Tibial artery (tissue), 4 donors: ENCODE results near the gene LYRM4.

Source experiments
- DNase-seq, 2 donors: peaks; one replicate each; pipeline ENCODE4 v3.0.0-alpha.2; 2019
- H3K27ac ChIP-seq, 2 donors: fragments of 200-600 bp; sonication (generic) in 1 of 2; 1 replicate in 1 of 2; 2 replicates in 1 of 2; pipeline ENCODE4 v1.5.1; 2018 to 2019; ENCODE audit warnings: mild to moderate bottlenecking in 1 of 2
- H3K27me3 ChIP-seq, 2 donors: fragments of 200-600 bp; sonication (generic) in 1 of 2; one replicate each; pipeline versions ENCODE4 v1.5.1 to v1.6.0; 2016 to 2019
- H3K36me3 ChIP-seq, 3 donors: fragments of 200-600 bp; sonication (generic) in 2 of 3; one replicate each; pipeline ENCODE4 v1.5.1; 2016 to 2019; ENCODE audit warnings: mild to moderate bottlenecking in 2 of 3
- H3K4me1 ChIP-seq, 4 donors: fragments of 200-600 bp; sonication (generic) in 2 of 4; 1 replicate in 3 of 4; 2 replicates in 1 of 4; pipeline ENCODE4 v1.5.1; 2016 to 2019
- H3K4me3 ChIP-seq, 2 donors: fragments of 200-600 bp; sonication (generic) in 1 of 2; 1 replicate in 1 of 2; 2 replicates in 1 of 2; pipeline ENCODE4 v1.5.1; 2018 to 2019; ENCODE audit warnings: mild to moderate bottlenecking in 2 of 2
- H3K9me3 ChIP-seq, 3 donors: fragments of 200-600 bp; sonication (generic) in 1 of 3; one replicate each; pipeline ENCODE4 v1.5.1; 2016 to 2019
- CTCF ChIP-seq, 2 experiments: fragments of 200-600 bp in 1 of 2; fragments of 450-650 bp in 1 of 2; IDR thresholded peaks; one replicate each; pipeline ENCODE4 v1.5.1; 2017 to 2019; ENCODE audit warnings: antibody characterized with exemption in 2 of 2, mild to moderate bottlenecking in 1 of 2, moderate library complexity in 1 of 2
- intact Hi-C: fragments of 100-400 bp; cut with DNase I; formaldehyde crosslinking; loops from one replicate; pipeline ENCODE4 v1.15.0; 2023; ENCODE audit warnings: low total_unique reads

Gene LYRM4

GRCh38 chr6:5073992-5074391, 186.8 kb downstream of the LYRM4 start:
- intact Hi-C loops, result no loop called here
- no peaks in the 10 kb centered on the region for H3K4me1 ChIP-seq
- H3K9me3 ChIP-seq, result no peaks in the 10 kb centered on the region
- H3K27ac ChIP-seq, result no peak overlapping the region
- H3K36me3 ChIP-seq, result no peaks in the 10 kb centered on the region
- H3K27me3 ChIP-seq, result no peaks in the 10 kb centered on the region
- TF ChIP-seq CTCF (IDR thresholded peaks at IDR 0.05), result no peak
- no peak for DNase-seq
- H3K4me3 ChIP-seq, result no peak overlapping the region

GRCh38 chr6:5072440-5072839, 188.3 kb downstream of the LYRM4 start:
- DNase-seq, result no peak
- Histone ChIP-seq H3K4me1 (no peaks in the 10 kb centered on the region), H3K9me3 (no peaks in the 10 kb centered on the region), H3K27ac (no peak overlapping the region), H3K4me3 (no peak overlapping the region), H3K27me3 (no peaks in the 10 kb centered on the region), H3K36me3 (peaks cover 0 to under 1% (median 0%) of the 10 kb centered on the region in 3 donors)
- intact Hi-C loops, result no loop called here
- TF ChIP-seq CTCF (IDR thresholded peaks at IDR 0.05), result no peak

- DNase-seq, result no peak
- no peak overlapping the region for H3K4me3 ChIP-seq
- intact Hi-C loops, result no loop called here
- H3K9me3 ChIP-seq, result no peaks in the 10 kb centered on the region
- no peak for TF ChIP-seq CTCF (IDR thresholded peaks at IDR 0.05)
- H3K27me3 ChIP-seq, result no peaks in the 10 kb centered on the region
- peaks cover 0 to 6% (median 0%) of the 10 kb centered on the region in 3 donors for H3K36me3 ChIP-seq
- no peak overlapping the region for H3K27ac ChIP-seq
- H3K4me1 ChIP-seq, result no peaks in the 10 kb centered on the region
These were observed 189.5 kb downstream of the LYRM4 start for GRCh38 chr6:5071216-5071615.

- no peaks in the 10 kb centered on the region for H3K9me3 ChIP-seq
- no peaks in the 10 kb centered on the region for H3K4me1 ChIP-seq
- peaks cover 0 to 6% (median 0%) of the 10 kb centered on the region in 3 donors for H3K36me3 ChIP-seq
- H3K27ac ChIP-seq, result no peak overlapping the region
- no peaks in the 10 kb centered on the region for H3K27me3 ChIP-seq
- no peak overlapping the region for H3K4me3 ChIP-seq
- TF ChIP-seq CTCF (IDR thresholded peaks at IDR 0.05), result no peak
- no peak for DNase-seq
- intact Hi-C loops, result no loop called here
These were observed 192.5 kb downstream of the LYRM4 start for GRCh38 chr6:5068153-5068751.

- Histone ChIP-seq H3K36me3 (peaks cover 0 to 6% (median 0%) of the 10 kb centered on the region in 3 donors), H3K4me3 (no peak overlapping the region), H3K9me3 (no peaks in the 10 kb centered on the region), H3K27ac (no peak overlapping the region), H3K27me3 (no peaks in the 10 kb centered on the region), H3K4me1 (no peaks in the 10 kb centered on the region)
- intact Hi-C loops, result no loop called here
- no peak for TF ChIP-seq CTCF (IDR thresholded peaks at IDR 0.05)
- DNase-seq, result no peak
These were observed 193.4 kb downstream of the LYRM4 start for GRCh38 chr6:5067305-5067704.
